ENCODE measurements around the gene DNASE1L1.

- TF ChIP-seq CTCF (IDR thresholded peaks at IDR 0.05) = no peak
- TF ChIP-seq EP300 (IDR thresholded peaks at IDR 0.05) = no peak
- no peak for TF ChIP-seq POLR2AphosphoS5 (IDR thresholded peaks at IDR 0.05)
- TF ChIP-seq POLR2A (IDR thresholded peaks at IDR 0.05) = no peak
Measured at GRCh38 chrX:154441984-154442707, 33.1 kb upstream of the DNASE1L1 start.
